SK-N-SH (cell line): ENCODE measurements around the gene PABPN1L. TPM values are rescaled to one million over a fixed set of nuclear protein-coding genes. Genes with fewer than 3 reads are reported as not detected.

ENCODE experiments used
- CTCF ChIA-PET: fragments of 300-600, 350-600 bp; formaldehyde crosslinking; extraction: SDS; loops from one replicate; lab custom pipeline; 2021; lab: Yijun Ruan, JAX
- POLR2A ChIA-PET: fragments of 350-600 bp; sonication (Branson Sonifier 250); formaldehyde crosslinking; extraction: SDS; loops from one replicate; lab custom pipeline; 2020; ENCODE audit warnings: antibody characterized with exemption, inconsistent platforms; lab: Yijun Ruan, JAX
- DNase-seq: peaks from one replicate; pipeline ENCODE4 v3.0.0; 2012
- H2AFZ ChIP-seq: fragments of 200-600 bp; sonication (generic); 2 replicates; pipeline ENCODE4 v1.8.1; 2016; ENCODE audit warnings: antibody characterized with exemption, mild to moderate bottlenecking, low read depth
- H3F3A ChIP-seq: fragments of 200-600 bp; sonication (generic); replicated peaks from 2 replicates; pipeline ENCODE3; 2016; ENCODE audit warnings: antibody characterized with exemption, mild to moderate bottlenecking; ENCODE audit not compliant: insufficient read depth
- H3K27ac ChIP-seq, 2 experiments: fragments of 200-500 bp in 1 of 2; fragments of 200-600 bp in 1 of 2; sonication (Bioruptor generic) in 1 of 2; sonication (generic), shearing (Covaris generic) in 1 of 2; 2 replicates each; pipeline versions ENCODE4 v1.5.1 to v1.6.1; 2014 to 2016; ENCODE audit warnings: low read depth in 2 of 2, inconsistent platforms in 1 of 2, low read length in 1 of 2, mild to moderate bottlenecking in 1 of 2, mixed read lengths in 1 of 2
- H3K27me3 ChIP-seq: fragments of 200-600 bp; sonication (generic), shearing (Covaris generic); 2 replicates; pipeline ENCODE4 v1.6.1; 2016; ENCODE audit warnings: mixed run types; ENCODE audit not compliant: insufficient read depth
- H3K36me3 ChIP-seq, 2 experiments: fragments of 200-500 bp in 1 of 2; fragments of 200-600 bp in 1 of 2; sonication (Bioruptor generic) in 1 of 2; sonication (generic) in 1 of 2; replicated peaks in 1 of 2; 2 replicates each; pipeline versions ENCODE3 to v1.5.1; 2014 to 2016; ENCODE audit warnings: low read length in 1 of 2, mild to moderate bottlenecking in 1 of 2; ENCODE audit not compliant: insufficient read depth in 2 of 2, control insufficient read depth in 1 of 2
- H3K4me1 ChIP-seq, 2 experiments: fragments of 200-500 bp in 1 of 2; fragments of 200-600 bp in 1 of 2; sonication (Bioruptor generic) in 1 of 2; sonication (generic), shearing (Covaris generic) in 1 of 2; 2 replicates each; pipeline versions ENCODE4 v1.5.1 to v1.6.1; 2014 to 2016; ENCODE audit warnings: low read depth in 1 of 2, low read length in 1 of 2, mixed run types in 1 of 2; ENCODE audit not compliant: insufficient read depth in 2 of 2, control insufficient read depth in 1 of 2
- H3K4me2 ChIP-seq: fragments of 200-600 bp; sonication (generic), shearing (Covaris generic); 2 replicates; pipeline ENCODE4 v1.6.1; 2017; ENCODE audit warnings: mixed run types
- H3K4me3 ChIP-seq, 2 experiments: fragments of 200-500 bp in 1 of 2; fragments of 200-600 bp in 1 of 2; sonication (Bioruptor generic) in 1 of 2; sonication (generic), shearing (Covaris generic) in 1 of 2; 2 replicates each; pipeline versions ENCODE4 v1.5.1 to v1.8.1; 2014 to 2016; ENCODE audit warnings: low read depth in 2 of 2, inconsistent platforms in 1 of 2, low read length in 1 of 2, mild to moderate bottlenecking in 1 of 2, mixed read lengths in 1 of 2, moderate library complexity in 1 of 2
- H3K79me2 ChIP-seq: fragments of 200-600 bp; sonication (generic); 2 replicates; pipeline ENCODE4 v1.8.1; 2017; ENCODE audit warnings: mild to moderate bottlenecking; ENCODE audit not compliant: insufficient read depth
- H3K9ac ChIP-seq: fragments of 200-600 bp; sonication (generic); 2 replicates; pipeline ENCODE4 v1.6.1; 2017; ENCODE audit warnings: mixed run types
- H3K9me2 ChIP-seq: fragments of 200-600 bp; sonication (generic); 2 replicates; pipeline ENCODE4 v1.6.1; 2017; ENCODE audit warnings: mixed run types
- H3K9me3 ChIP-seq: fragments of 200-600 bp; sonication (generic); 2 replicates; pipeline ENCODE4 v1.6.1; 2017; ENCODE audit warnings: mixed run types, mild to moderate bottlenecking, moderate library complexity
- H4K20me1 ChIP-seq: fragments of 200-600 bp; sonication (generic); 2 replicates; pipeline ENCODE4 v1.6.1; 2017; ENCODE audit warnings: mild to moderate bottlenecking, mixed run types; ENCODE audit not compliant: insufficient read depth
- CHD2 ChIP-seq: fragments of 150-350 bp; IDR thresholded peaks from 2 replicates; pipeline ENCODE4 v1.6.1; 2018; ENCODE audit warnings: low read length; ENCODE audit not compliant: partially characterized antibody
- EZH2phosphoT487 ChIP-seq: fragments of 200-600 bp; sonication (generic); IDR thresholded peaks from 2 replicates; pipeline ENCODE4 v1.6.1; 2017; ENCODE audit warnings: low read depth, mixed run types, mild to moderate bottlenecking, antibody characterized with exemption, moderate library complexity, borderline replicate concordance
- GABPA ChIP-seq: IDR thresholded peaks from 2 replicates; pipeline ENCODE4 v1.4.0; 2012; ENCODE audit warnings: low read depth, mild to moderate bottlenecking
- JUND ChIP-seq: IDR thresholded peaks from 2 replicates; pipeline ENCODE4 v1.4.0; 2012
- MXI1 ChIP-seq: IDR thresholded peaks from 2 replicates; pipeline ENCODE4 v1.6.1; 2012; ENCODE audit warnings: mild to moderate bottlenecking, low read depth, low read length, improper control_type of control experiment
- NFIC ChIP-seq: IDR thresholded peaks from 2 replicates; pipeline ENCODE4 v1.4.0; 2012; ENCODE audit warnings: borderline replicate concordance
- POLR2AphosphoS5 ChIP-seq: IDR thresholded peaks from 2 replicates; pipeline ENCODE4 v1.6.1; 2012; ENCODE audit warnings: low read depth, low read length
- RCOR1 ChIP-seq: fragments of 150-350 bp; IDR thresholded peaks from 2 replicates; pipeline ENCODE4 v1.6.1; 2017; ENCODE audit warnings: antibody characterized with exemption, low read length
- SIN3A ChIP-seq: IDR thresholded peaks from 2 replicates; pipeline ENCODE4 v1.6.1; 2012; ENCODE audit warnings: low read depth, mild to moderate bottlenecking, low read length, moderate library complexity, borderline replicate concordance
- SMC3 ChIP-seq: IDR thresholded peaks from 2 replicates; pipeline ENCODE4 v1.6.1; 2012; ENCODE audit warnings: low read depth, low read length, improper control_type of control experiment
- TCF12 ChIP-seq: IDR thresholded peaks from 2 replicates; pipeline ENCODE4 v1.4.0; 2012
- TEAD4 ChIP-seq: IDR thresholded peaks from 2 replicates; pipeline ENCODE4 v1.4.0; 2012; ENCODE audit warnings: mild to moderate bottlenecking, borderline replicate concordance; ENCODE audit not compliant: insufficient read depth
- YY1 ChIP-seq: IDR thresholded peaks from 2 replicates; pipeline ENCODE4 v1.4.0; 2012; ENCODE audit warnings: low read depth, mild to moderate bottlenecking
- WGBS: methylation state at CpG from one replicate; pipeline ENCODE4 v1.1.6; 2017; ENCODE audit warnings: low lambda C conversion rate; 5-methylcytosine and 5-hydroxymethylcytosine counted together
- polyA plus RNA-seq, 3 experiments: library from polyadenylated mRNA; depleted of rRNA; stranded (reverse); fragments of >200 nt; gene quantifications; 2 replicates each; pipeline ENCODE4 v1.2.3, GENCODE V29; 2012
- TF ChIP-seq, protein P1 (sequence below): IDR thresholded peaks from 2 replicates; pipeline ENCODE4 v1.4.0; 2012; ENCODE audit warnings: low read depth, borderline replicate concordance
- TF ChIP-seq, protein P2 (sequence below): fragments of 150-350 bp; IDR thresholded peaks from 2 replicates; pipeline ENCODE4 v1.6.1; 2016; ENCODE audit warnings: mild to moderate bottlenecking, low read depth, low read length
- TF ChIP-seq, protein P3 (sequence below): fragments of 200-600 bp; sonication (generic); IDR thresholded peaks from 2 replicates; pipeline ENCODE4 v1.6.1; 2017; ENCODE audit warnings: antibody characterized with exemption, mild to moderate bottlenecking, moderate library complexity

PABPN1L gene
- polyA plus RNA-seq, 1 of the 3 experiments (the other 2 are of a cell fraction), result not detected

DNA sequence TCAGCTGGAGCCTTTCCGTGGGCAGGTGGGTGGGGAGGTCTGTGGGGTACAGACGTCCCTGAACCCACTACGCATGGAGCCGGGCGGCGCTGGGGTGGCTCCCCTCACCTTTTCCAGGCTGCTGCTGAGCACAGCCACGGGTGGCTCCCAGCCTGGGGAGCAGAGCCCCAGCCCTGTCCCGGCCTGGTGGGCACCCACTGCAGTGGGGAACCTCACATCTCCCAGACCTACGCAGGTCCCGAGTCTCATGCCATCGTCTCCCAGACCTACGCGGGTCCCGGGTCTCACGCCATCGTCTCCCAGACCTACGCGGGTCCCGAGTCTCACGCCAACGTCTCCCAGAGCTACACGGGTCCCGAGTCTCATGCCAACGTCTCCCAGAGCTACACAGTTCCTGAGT lies 37.7 kb downstream of the PABPN1L start:
- no peak for DNase-seq
- ChIA-PET POLR2A (no interaction called here), CTCF (interaction anchor here (2.9 kb wide), 1 partner anchor 12 kb away, joined by 15 read pairs; no protein-coding TSS in a partner anchor)
- H3K4me1 ChIP-seq, result no peaks in the 10 kb centered on the region
- H3K27ac ChIP-seq, result no peak overlapping the region
- H3K4me2 ChIP-seq, result no peak overlapping the region
- 90% methylated on average over 17 of the region's 24 CpGs for WGBS
- no peak overlapping the region for H3K9ac ChIP-seq
- no peaks in the 10 kb centered on the region for H3K9me3 ChIP-seq
- no peaks in the 10 kb centered on the region for H3F3A ChIP-seq
- no peak overlapping the region for H3K4me3 ChIP-seq
- H3K36me3 ChIP-seq, result peaks cover 0 to 12% of the 10 kb centered on the region in 2 experiments
- H2AFZ ChIP-seq, result no peak overlapping the region
- H3K27me3 ChIP-seq, result no peaks in the 10 kb centered on the region
- TF ChIP-seq, protein P1, sequence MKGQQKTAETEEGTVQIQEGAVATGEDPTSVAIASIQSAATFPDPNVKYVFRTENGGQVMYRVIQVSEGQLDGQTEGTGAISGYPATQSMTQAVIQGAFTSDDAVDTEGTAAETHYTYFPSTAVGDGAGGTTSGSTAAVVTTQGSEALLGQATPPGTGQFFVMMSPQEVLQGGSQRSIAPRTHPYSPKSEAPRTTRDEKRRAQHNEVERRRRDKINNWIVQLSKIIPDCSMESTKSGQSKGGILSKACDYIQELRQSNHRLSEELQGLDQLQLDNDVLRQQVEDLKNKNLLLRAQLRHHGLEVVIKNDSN, result no peak
- no peak for TF ChIP-seq RCOR1
- no peak for TF ChIP-seq SIN3A
- TF ChIP-seq EZH2phosphoT487, result no peak
- TF ChIP-seq, protein P2, sequence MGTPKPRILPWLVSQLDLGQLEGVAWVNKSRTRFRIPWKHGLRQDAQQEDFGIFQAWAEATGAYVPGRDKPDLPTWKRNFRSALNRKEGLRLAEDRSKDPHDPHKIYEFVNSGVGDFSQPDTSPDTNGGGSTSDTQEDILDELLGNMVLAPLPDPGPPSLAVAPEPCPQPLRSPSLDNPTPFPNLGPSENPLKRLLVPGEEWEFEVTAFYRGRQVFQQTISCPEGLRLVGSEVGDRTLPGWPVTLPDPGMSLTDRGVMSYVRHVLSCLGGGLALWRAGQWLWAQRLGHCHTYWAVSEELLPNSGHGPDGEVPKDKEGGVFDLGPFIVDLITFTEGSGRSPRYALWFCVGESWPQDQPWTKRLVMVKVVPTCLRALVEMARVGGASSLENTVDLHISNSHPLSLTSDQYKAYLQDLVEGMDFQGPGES, result no peak
- no peak for TF ChIP-seq SMC3
- no peak for TF ChIP-seq YY1
- TF ChIP-seq POLR2AphosphoS5, result no peak
- TF ChIP-seq CHD2, result no peak
- no peak for TF ChIP-seq TEAD4
- TF ChIP-seq, protein P3, sequence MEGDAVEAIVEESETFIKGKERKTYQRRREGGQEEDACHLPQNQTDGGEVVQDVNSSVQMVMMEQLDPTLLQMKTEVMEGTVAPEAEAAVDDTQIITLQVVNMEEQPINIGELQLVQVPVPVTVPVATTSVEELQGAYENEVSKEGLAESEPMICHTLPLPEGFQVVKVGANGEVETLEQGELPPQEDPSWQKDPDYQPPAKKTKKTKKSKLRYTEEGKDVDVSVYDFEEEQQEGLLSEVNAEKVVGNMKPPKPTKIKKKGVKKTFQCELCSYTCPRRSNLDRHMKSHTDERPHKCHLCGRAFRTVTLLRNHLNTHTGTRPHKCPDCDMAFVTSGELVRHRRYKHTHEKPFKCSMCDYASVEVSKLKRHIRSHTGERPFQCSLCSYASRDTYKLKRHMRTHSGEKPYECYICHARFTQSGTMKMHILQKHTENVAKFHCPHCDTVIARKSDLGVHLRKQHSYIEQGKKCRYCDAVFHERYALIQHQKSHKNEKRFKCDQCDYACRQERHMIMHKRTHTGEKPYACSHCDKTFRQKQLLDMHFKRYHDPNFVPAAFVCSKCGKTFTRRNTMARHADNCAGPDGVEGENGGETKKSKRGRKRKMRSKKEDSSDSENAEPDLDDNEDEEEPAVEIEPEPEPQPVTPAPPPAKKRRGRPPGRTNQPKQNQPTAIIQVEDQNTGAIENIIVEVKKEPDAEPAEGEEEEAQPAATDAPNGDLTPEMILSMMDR, result no peak
- no peak for TF ChIP-seq NFIC
- TF ChIP-seq JUND, result no peak
- TF ChIP-seq MXI1, result no peak
- TF ChIP-seq TCF12, result no peak
- TF ChIP-seq GABPA, result no peak
- no peaks in the 10 kb centered on the region for H3K79me2 ChIP-seq
- no peaks in the 10 kb centered on the region for H4K20me1 ChIP-seq
- H3K9me2 ChIP-seq, result no peaks in the 10 kb centered on the region
